ENCODE measurements around the gene PTPA. TPM values are rescaled to one million over a fixed set of nuclear protein-coding genes. Genes with fewer than 3 reads are reported as not detected.
A peak's percentile ranks its signal among the peaks of the same experiment; 100 is the strongest.

PTPA gene
- total and polyA plus RNA-seq, 9 of the 15 experiments (the other 6 are each of a cell fraction or from before 2014, with no cell fraction given): 1.7 to 121 (median 72.6) TPM

DNA sequence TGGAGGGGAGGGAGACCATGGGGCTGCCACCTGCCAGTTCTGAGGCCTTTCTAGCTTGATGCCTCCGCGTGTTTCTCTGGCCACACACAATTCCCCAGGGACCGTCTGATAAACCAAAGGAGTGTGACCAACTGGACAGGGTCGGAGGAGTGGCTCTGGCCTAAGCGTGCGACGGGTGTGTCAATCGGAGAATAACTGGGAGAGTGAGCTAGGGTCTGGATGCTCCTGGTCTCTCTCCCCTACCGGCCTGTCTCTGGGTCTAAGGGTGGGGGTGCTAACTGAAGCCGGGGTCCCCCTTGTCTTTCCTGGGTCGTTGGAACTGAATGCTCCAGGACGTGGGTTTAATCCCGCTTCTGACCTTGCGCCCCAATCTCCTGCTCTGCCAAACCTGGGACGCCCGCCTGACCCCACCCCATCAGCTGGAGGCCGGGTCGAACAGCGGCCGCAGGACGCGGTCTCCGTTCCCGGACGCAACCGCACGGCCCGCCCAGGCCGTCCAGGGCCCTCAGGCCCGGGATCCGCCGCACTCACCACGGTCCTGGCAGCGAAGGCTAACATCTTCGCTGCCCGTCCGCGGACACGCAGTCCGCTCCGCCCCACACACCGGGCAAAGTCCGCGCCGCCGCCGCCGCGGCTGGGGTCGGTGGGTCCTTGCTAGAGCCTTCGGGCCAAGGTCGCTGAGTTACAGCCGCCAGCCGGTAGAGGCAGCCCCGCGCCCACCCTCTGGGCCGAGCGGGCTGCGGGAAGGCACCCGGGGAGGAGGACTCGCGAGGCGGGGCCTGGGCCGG, 1.1 kb upstream of the PTPA start (continued):
- TF ChIP-seq HOXB6 (CRISPR knock-in tag; IDR thresholded peaks at IDR 0.05; ENCODE audit: borderline replicate concordance) (no peak), EP300 (IDR thresholded peaks at IDR 0.05; ENCODE audit: low read length) (no peak), U2AF1 (optimal IDR thresholded peaks at IDR 0.05; ENCODE audit: low read depth, low read length) (peak; percentile 15), ZNF282 (CRISPR knock-in tag; IDR thresholded peaks at IDR 0.05) (0 out of 2 replicates have a peak, but pooled peaks have one; percentile 65), NRF1 (conservative IDR thresholded peaks at IDR 0.05 in 1 of 2, IDR thresholded peaks at IDR 0.05 in 1 of 2) (peak; percentile 32 to 43; a peak in 1 of 4 replicates), ARID2 (IDR thresholded peaks at IDR 0.05) (no peak), SUPT5H (IDR thresholded peaks at IDR 0.05) (no peak), ZNF175 (CRISPR knock-in tag; IDR thresholded peaks at IDR 0.05; ENCODE audit: low read depth) (no peak), RBBP5 (IDR thresholded peaks at IDR 0.05; ENCODE audit: borderline replicate concordance, insufficient read depth, low read length, poor library complexity, severe bottlenecking) (peak; percentile 51), ZNF766 (CRISPR knock-in tag; conservative IDR thresholded peaks at IDR 0.05) (0 out of 2 replicates have a peak, but pooled peaks have one; percentile 7), GATAD2A (IDR thresholded peaks at IDR 0.05) (peak; percentile 78), MCM2 (IDR thresholded peaks at IDR 0.05; ENCODE audit: low read depth) (no peak), RB1 (IDR thresholded peaks at IDR 0.05; ENCODE audit: low read depth) (peak; percentile 46), TARDBP (IDR thresholded peaks at IDR 0.05) (0 out of 2 replicates have a peak, but pooled peaks have one; percentile 47), ZBTB7A (IDR thresholded peaks at IDR 0.05; ENCODE audit: borderline replicate concordance, control insufficient read depth, low read depth, low read length) (peak; percentile 61; the same call in 1 of the 2 replicates), ZNF212 (CRISPR knock-in tag; IDR thresholded peaks at IDR 0.05) (no peak)
- TF ChIP-seq, protein P1, sequence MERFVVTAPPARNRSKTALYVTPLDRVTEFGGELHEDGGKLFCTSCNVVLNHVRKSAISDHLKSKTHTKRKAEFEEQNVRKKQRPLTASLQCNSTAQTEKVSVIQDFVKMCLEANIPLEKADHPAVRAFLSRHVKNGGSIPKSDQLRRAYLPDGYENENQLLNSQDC (CRISPR knock-in tag; IDR thresholded peaks at IDR 0.05): no peak
- TF ChIP-seq, protein P2, sequence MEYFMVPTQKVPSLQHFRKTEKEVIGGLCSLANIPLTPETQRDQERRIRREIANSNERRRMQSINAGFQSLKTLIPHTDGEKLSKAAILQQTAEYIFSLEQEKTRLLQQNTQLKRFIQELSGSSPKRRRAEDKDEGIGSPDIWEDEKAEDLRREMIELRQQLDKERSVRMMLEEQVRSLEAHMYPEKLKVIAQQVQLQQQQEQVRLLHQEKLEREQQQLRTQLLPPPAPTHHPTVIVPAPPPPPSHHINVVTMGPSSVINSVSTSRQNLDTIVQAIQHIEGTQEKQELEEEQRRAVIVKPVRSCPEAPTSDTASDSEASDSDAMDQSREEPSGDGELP (CRISPR knock-in tag; IDR thresholded peaks at IDR 0.05; ENCODE audit: borderline replicate concordance): peak; percentile 72
- TF ChIP-seq, protein P3, sequence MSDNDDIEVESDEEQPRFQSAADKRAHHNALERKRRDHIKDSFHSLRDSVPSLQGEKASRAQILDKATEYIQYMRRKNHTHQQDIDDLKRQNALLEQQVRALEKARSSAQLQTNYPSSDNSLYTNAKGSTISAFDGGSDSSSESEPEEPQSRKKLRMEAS (CRISPR knock-in tag; IDR thresholded peaks at IDR 0.05): peak; percentile 14; the same call in 1 of the 2 replicates
- TF ChIP-seq, protein P4, sequence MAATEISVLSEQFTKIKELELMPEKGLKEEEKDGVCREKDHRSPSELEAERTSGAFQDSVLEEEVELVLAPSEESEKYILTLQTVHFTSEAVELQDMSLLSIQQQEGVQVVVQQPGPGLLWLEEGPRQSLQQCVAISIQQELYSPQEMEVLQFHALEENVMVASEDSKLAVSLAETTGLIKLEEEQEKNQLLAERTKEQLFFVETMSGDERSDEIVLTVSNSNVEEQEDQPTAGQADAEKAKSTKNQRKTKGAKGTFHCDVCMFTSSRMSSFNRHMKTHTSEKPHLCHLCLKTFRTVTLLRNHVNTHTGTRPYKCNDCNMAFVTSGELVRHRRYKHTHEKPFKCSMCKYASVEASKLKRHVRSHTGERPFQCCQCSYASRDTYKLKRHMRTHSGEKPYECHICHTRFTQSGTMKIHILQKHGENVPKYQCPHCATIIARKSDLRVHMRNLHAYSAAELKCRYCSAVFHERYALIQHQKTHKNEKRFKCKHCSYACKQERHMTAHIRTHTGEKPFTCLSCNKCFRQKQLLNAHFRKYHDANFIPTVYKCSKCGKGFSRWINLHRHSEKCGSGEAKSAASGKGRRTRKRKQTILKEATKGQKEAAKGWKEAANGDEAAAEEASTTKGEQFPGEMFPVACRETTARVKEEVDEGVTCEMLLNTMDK (IDR thresholded peaks at IDR 0.05; ENCODE audit: borderline replicate concordance, insufficient read depth, low read depth, low read length, poor library complexity, severe bottlenecking): no peak
- TF ChIP-seq, protein P5, sequence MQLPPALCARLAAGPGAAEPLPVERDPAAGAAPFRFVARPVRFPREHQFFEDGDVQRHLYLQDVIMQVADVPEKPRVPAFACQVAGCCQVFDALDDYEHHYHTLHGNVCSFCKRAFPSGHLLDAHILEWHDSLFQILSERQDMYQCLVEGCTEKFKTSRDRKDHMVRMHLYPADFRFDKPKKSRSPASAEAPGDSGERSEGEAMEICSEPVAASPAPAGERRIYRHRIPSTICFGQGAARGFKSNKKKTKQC (CRISPR knock-in tag; IDR thresholded peaks at IDR 0.05): no peak
- TF ChIP-seq, protein P6, sequence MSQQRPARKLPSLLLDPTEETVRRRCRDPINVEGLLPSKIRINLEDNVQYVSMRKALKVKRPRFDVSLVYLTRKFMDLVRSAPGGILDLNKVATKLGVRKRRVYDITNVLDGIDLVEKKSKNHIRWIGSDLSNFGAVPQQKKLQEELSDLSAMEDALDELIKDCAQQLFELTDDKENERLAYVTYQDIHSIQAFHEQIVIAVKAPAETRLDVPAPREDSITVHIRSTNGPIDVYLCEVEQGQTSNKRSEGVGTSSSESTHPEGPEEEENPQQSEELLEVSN (IDR thresholded peaks at IDR 0.05; ENCODE audit: borderline replicate concordance in 1 of 2, extremely low read depth in 1 of 2, insufficient read depth in 1 of 2, insufficient read length in 1 of 2, low read depth in 1 of 2, low read length in 1 of 2, poor library complexity in 1 of 2, severe bottlenecking in 1 of 2): peak in 1 of 2 experiments; percentile 13
